NCI-H2081 treated with DMSO at 0.1 percent for 48 hours (cell line): ENCODE results near the gene MBD4.
"Not testable (repeated sequence)": the region's sequence is repeated elsewhere in the genome, so short reads cannot be mapped to it uniquely, and the experiment has no call there.

Experiments used
- DNase-seq: peaks from one replicate; lab custom pipeline; 2025; lab: John Stamatoyannopoulos, UW

The MBD4 gene

DNA sequence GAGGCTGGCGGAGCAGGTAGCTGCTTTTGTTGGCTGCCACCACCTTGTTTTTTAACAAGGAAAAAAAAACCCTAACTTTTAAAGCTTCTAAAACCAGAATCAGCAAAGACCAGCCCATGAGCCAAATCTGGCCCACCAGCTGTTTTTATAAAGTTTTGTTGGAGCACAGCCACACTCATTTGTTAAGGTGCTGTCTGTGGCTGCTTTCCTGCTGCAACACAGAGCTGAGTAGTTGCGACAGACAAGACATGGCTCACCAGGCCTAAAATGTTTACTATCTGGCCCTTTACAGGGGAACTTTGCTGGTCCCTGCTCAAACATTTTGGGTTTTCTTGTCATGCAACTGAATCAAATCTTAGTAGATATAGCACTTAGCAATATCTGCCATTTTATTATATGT lies 30.2 kb downstream of the MBD4 start:
- no peak for DNase-seq

GRCh38 chr3:129404610-129405009 lies 35.1 kb downstream of the MBD4 start:
- DNase-seq: no peak

DNA sequence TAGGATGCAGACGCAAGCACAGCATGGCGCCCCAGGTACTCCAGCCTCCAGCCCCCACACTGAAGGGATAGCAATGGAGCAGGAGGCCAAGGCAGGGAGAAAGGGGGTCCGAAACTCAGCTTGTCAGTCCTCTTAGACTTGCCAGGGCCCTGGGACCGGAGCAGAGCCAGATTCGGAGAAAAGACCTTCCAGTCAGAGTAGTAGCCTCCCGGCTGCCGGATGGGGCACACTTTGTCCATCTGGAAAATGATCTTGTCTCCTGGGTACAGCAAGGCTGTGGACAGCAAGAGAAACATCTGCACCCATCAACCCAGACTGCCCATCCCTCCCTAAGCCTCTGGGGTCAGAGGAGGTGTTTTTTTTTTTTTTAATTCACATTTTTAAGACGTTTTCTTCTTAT lies 35.6 kb downstream of the MBD4 start:
- no peak for DNase-seq

DNA sequence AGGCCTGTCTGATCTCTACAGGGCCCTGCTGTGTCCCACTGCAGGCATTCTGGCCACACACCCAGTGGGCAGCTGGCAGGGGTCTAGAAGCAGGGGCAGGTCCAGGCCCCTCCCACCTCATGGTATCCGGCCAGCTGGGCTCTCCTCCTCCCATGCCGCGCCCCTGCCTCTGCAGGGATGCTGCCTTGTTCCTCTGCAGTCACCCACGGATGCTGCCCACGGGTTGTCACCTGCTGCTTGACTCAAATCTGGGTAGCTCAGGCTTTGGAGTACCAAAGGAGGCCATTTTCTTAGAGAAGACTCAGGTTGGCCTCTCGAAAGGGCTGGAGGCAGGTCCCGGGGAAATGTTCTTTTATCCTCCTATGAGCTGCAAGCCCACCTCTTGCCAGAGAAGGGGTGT lies 36.3 kb downstream of the MBD4 start:
- no peak for DNase-seq

- no peak for DNase-seq
These were observed 37.1 kb downstream of the MBD4 start for GRCh38 chr3:129402616-129403015.

GRCh38 chr3:129402210-129402609 lies 37.5 kb downstream of the MBD4 start:
- no peak for DNase-seq

DNA sequence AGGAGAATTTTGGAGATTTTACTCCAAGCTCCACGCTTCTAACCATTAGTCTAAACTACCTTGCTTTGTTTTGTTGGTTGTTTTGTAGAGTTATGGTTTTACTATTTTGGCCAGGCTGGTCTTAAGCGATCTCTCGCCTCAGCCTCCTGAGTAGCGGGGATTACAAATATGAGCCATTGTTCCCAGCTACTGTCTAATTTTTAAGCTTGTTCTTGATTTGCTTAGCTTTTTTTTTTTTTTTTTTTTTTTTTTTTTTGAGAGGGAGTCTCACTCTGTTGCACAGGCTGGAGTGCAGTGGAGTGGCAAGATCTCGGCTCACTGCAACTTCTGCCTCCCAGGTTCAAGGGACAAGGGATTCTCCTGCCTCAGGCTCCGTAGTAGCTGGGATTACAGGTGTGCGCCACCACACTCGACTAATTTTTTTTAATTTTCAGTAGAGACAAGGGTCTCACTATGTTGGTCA lies 39.8 kb downstream of the MBD4 start:
- no peak for DNase-seq

DNA sequence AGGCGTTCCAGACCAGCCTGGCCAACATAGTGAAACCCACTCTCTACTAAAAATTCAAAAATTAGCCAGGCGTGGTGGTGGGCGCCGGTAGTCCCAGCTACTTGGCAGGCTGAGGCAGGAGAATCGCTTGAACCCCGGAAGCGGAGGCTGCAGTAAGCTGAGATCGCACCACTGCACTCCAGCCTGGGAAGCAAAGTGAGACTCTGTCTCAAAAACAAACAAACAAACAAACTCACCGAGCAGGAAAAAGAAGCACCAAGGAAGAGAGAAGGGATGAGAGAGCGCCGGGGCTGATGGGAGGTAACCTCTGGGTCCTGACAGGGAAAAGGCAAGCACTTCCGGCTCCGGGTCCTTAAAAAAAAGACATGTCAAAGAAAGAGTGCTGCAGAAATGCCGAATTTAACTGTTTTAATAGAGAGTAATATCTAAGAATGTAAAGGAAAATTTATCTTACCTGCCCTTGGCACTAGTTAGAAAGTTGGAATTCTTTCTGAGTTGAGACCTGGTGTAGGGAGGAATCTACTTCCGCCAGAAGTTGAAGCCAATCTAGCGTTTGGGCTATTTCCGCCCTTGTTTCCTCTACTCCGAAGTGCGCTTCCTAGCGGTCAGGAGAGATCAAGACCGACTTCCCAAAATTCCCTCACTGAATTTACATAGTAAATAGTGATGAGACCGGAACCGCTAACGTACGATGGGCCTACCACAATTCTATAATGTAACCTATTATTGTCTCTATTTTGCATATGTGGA lies 40.4 kb downstream of the MBD4 start:
- peak; percentile 96 for DNase-seq

DNA sequence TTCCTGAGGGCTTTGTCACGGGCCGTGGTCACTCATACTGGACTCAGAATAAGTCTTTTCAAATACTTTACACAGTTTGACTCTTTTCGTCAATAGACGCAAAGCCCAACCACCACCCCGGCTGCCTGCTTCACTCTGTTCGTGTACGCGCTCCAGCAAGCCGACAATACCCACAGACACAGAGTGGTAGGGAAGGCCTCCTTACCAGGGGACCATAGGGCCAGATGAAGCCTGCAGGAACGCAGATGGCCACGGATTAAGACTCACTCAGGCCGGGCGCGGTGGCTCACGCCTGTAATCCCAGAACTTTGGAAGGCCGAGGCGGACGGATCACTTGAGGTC lies 41.0 kb downstream of the MBD4 start:
- DNase-seq: no peak

GRCh38 chr3:129393760-129394564 lies 45.8 kb downstream of the MBD4 start:
- DNase-seq: not testable (repeated sequence)

DNA sequence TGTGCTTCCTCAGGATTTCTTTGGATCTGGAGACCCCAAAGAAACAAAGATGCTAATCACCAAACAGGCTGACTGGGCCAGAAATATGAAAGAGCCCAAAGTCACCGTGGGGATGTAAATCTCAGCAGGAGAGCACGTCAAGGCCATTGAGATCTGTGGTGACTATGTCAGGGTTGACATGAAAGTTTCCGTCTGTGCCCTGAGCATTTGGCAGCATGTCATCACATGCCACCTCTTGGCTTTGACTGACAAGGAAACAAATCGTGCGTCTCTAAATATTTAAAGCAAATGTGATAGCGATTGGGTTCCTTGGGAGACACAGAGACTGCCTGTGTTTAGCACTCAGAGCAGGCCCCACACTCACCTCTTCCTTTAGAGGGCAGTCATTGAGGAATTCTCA lies 46.5 kb downstream of the MBD4 start:
- DNase-seq: no peak

DNA sequence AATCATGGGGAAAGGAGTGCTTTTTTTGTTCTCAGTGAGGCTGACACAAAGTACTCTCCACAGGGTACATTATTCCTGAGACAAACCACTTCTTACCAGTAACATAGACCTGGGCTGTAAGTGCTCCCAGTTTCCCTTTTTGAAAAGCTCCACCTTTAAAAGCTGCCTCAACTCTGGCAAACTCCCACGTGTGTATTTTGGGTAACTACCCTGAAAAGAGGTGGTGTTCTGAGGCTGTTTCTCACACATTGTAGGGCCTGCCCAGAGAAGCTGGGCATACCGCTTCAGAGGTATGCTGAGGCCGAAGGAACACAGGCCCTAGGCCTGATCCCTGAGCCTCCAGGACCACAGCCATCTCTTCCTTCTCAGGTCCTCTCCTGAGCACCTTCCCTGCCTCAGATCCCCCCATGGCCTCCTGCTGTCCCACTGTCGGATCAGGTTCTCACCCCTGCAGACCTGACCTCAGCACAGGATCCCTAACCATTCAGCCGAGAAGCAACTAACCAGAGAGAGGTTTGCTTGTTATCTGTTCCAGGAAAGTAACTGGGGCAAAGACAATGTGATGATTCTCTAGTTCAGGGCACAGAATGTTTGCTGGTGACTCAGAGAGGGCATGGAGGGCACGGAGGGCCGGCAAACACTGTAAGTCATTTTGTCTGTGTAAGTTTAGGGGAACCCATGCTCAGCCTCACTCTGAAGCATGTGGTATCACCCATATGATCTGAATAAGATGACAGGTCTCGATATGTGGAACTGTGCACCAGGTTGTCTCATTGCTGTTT lies 47.5 kb downstream of the MBD4 start:
- DNase-seq: not testable (repeated sequence)

DNA sequence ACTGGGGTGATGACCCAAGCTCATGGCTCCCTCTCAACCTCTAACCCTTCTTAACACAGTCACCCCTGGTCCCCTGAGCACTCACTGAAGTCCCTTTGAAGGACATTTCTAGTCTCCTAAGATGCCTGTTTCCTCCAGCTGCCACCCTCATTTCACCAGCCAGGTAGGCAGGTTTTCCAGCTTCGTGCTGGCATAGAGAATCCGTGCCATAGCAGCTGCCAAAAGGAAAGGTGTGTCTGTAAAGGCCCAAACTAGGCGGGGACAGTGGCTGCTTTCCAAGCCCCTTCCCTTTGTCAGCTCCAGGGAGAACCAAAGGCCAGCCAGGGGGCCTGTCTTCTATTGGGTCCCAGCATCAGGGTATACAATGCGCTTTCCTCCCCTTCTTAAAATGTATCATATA lies 48.2 kb downstream of the MBD4 start:
- DNase-seq: not testable (repeated sequence)

DNA sequence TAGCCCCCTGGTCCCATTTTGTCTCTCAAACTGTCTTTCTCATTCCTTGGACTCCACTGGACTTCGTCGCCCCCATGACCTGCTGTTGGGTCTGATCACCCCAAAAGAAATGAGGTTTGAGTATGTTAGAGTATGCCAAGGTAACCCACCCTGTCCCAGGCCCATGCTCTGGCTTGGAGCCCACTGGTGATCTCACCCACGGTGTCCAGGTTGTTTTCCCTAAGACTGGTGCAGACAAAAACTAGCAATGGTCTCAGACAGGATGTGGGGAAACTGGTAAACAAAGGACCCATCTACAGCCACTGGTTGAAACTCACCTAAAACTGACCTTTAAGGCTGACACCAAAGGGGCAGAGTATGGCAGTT lies 50.2 kb downstream of the MBD4 start:
- no peak for DNase-seq

DNA sequence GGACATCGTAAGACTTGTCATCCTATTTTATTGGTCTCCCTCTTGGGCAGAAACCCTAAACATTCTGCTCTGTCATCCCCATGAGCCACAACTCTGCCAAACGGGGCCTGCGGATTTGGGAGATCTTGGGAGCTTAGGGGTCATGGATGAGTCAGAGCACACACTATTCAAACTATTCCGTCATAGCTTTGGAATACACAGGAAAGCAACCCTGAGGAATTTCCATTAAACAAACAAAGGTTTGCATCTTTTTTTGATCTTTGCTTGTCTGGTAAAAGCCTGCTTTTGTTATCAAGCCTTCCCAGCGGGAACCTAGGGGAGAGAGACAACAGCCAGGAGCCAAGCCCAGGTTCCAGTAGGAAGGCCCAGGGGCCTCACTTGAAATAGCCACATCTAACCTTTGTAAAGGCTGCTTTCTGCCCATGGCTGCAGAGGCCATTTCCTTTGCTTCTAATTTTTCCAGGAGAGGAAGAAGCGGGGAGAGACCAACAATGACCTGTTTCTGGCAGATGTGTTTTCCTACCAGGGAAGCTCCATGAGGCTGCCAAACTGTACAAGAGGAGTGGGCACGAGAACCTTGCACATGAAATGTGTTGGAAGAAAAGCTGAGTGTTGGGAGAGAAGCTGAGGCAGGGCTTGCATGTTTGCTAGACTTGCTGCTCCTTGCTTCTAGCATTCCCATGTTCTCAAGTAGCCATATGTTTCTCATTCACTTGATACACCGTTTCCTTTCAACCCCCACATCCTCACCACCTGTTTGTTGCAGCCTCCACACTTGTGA lies 50.8 kb downstream of the MBD4 start:
- not testable (repeated sequence) for DNase-seq

DNA sequence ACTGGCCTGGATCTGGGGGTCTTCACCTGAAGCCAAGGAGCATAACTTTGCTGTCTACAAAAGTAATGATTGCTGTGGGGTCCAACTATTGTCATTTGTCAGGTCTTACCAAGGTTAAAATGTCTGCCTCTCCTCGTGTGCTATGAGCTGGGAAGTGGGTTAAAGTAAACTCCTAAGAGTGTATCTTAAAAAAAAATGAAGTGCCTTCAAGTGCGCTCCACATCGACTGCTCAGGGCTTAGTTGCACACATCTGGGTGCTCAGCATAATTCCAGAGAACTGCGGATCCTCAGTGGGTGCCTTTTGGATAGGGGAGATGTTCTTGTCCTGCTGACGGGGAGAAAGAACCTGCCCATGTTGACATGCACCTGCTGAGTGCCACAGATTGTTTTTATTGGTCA lies 52.3 kb downstream of the MBD4 start:
- DNase-seq: no peak

GRCh38 chr3:129386984-129387383 lies 52.8 kb downstream of the MBD4 start:
- no peak for DNase-seq

DNA sequence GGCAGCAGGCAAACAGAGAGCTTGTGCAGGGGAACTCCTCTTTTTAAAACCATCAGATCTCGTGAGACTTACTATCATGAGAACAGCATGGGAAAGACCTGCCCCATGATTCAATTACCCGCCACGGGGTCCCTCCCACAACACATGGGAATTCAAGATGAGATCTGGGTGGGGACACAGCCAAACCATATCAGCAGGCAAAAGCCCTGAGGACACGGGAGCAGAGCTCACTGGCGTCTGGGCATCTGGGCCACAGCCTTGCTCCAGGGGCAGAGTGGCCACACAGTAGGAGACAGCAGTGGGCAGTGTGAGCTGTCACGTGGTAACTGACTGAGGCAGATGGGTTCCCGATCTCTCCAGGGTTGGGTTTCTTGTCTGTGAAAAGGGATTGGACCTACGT lies 54.2 kb downstream of the MBD4 start:
- not testable (repeated sequence) for DNase-seq

DNA sequence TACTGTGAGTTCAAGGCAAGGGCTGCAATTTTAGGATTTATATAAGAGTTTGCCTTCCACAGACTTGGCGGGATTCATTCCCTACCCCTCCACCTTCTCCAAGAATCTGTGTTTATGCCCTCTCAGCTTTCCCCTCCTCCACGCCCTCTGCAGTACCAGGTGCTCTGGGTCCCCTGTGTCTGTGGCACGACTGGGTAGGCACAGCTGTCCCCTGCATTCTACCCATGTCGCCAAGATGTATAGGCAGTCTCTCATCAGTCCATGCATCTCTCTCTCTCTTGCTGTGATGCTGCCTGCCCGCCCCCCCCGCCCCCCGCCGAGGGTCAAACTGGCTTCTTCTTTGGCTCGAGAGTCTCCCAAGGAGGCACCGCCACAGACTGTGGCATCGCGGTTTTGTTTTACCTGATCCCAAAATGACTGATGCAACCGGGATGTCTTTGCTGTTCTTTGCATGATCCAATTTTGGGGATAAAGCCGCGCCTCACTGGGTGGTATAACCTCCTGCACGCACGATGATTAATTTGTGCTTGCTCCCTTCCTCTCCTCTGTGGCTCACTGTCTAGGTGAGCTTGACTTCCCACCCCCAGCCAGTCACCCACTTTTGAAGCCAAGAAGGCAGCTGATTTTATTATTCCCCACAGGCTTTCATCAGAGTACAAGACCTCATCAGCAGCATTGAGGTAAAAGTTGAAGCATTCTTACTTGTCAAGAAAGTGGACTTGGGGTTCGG lies 55.0 kb downstream of the MBD4 start:
- no peak for DNase-seq

GRCh38 chr3:129384103-129384502 lies 55.6 kb downstream of the MBD4 start:
- not testable (repeated sequence) for DNase-seq

GRCh38 chr3:129383292-129383860 lies 56.4 kb downstream of the MBD4 start:
- DNase-seq: peak; percentile 25
